K562 (cell line): ENCODE results near the gene ANKRD2. TPM values are rescaled to one million over a fixed set of nuclear protein-coding genes. Genes with fewer than 3 reads are reported as not detected.

Source experiments
- ATAC-seq: fragments of 200-7000 bp; cut with Tn5 transposase; 3 replicates; pipeline ENCODE4 v1.9.1; 2020; ENCODE audit warnings: moderate library complexity
- BruUV-seq: library from RNA; stranded (reverse); fragments of 400-500 nt; replicated peaks from 2 replicates; lab custom pipeline; 2021; lab: Mats Ljungman, UMichigan
- CTCF ChIA-PET: fragments of 300-600 bp; formaldehyde crosslinking; extraction: SDS; loops from one replicate; lab custom pipeline; 2021; ENCODE audit warnings: low intra/inter-chr PET ratio; lab: Yijun Ruan, JAX
- POLR2A ChIA-PET: fragments of 300-600, 350-650 bp; sonication (Branson Sonifier 250); formaldehyde crosslinking; extraction: SDS; loops from one replicate; lab custom pipeline; 2021; ENCODE audit warnings: antibody characterized with exemption, inconsistent platforms; lab: Yijun Ruan, JAX
- DNase-seq, 4 experiments: peaks; one replicate each; pipeline versions ENCODE4 v3.0.0 to v3.0.0-alpha.2; 2011 to 2018; ENCODE audit warnings: low spot score in 3 of 4, mixed read lengths in 3 of 4; ENCODE audit errors: extremely low read depth in 1 of 4
- FAIRE-seq: peaks from 2 replicates; lab custom pipeline; 2011; peaks lifted over from hg19 to GRCh38; lab: Jason Lieb, UNC
- H2AFZ ChIP-seq: 2 replicates; pipeline ENCODE4 v1.6.0; 2011; ENCODE audit warnings: low read depth, low read length, control low read depth, inconsistent platforms
- H3K27ac ChIP-seq: fragments of 200-600 bp; 3 replicates; pipeline ENCODE4 v1.8.0; 2011; ENCODE audit warnings: low read depth, mild to moderate bottlenecking, control low read depth, inconsistent platforms, low read length, moderate library complexity, mixed read lengths; ENCODE audit errors: extremely low read depth
- H3K27me3 ChIP-seq, 2 experiments: fragments of 300-600 bp in 1 of 2; 2 replicates in 1 of 2; 3 replicates in 1 of 2; pipeline versions ENCODE4 v1.6.0 to v1.8.0; 2011; ENCODE audit warnings: inconsistent platforms in 2 of 2, low read length in 2 of 2, mild to moderate bottlenecking in 1 of 2, mixed read lengths in 1 of 2, moderate library complexity in 1 of 2; ENCODE audit not compliant: control insufficient read depth in 2 of 2, insufficient read depth in 2 of 2
- H3K36me3 ChIP-seq: fragments of 300-600 bp; 3 replicates; pipeline ENCODE4 v1.8.0; 2011; ENCODE audit warnings: mild to moderate bottlenecking, low read length, inconsistent platforms; ENCODE audit not compliant: control insufficient read depth, insufficient read depth
- H3K4me1 ChIP-seq, 2 experiments: fragments of 200-600 bp in 1 of 2; replicated peaks in 1 of 2; 2 replicates in 1 of 2; 3 replicates in 1 of 2; pipeline versions ENCODE4 v1.5.1 to v1.8.0; 2011; ENCODE audit warnings: inconsistent platforms in 2 of 2, low read length in 2 of 2, mild to moderate bottlenecking in 1 of 2, mixed read lengths in 1 of 2, moderate library complexity in 1 of 2; ENCODE audit not compliant: control insufficient read depth in 2 of 2, insufficient read depth in 2 of 2
- H3K4me2 ChIP-seq: 2 replicates; pipeline ENCODE4 v1.6.1; 2011; ENCODE audit warnings: low read length, control low read depth, inconsistent platforms, mixed read lengths; ENCODE audit not compliant: insufficient read depth
- H3K4me3 ChIP-seq: fragments of 200-600 bp; sonication (generic), shearing (Covaris generic); 2 replicates; pipeline ENCODE4 v1.5.1; 2016; ENCODE audit warnings: control low read depth, inconsistent platforms
- H3K79me2 ChIP-seq: fragments of 200-600 bp; 3 replicates; pipeline ENCODE4 v1.8.0; 2011; ENCODE audit warnings: low read length, inconsistent platforms; ENCODE audit not compliant: control insufficient read depth, insufficient read depth
- H3K9ac ChIP-seq, 2 experiments: 2 replicates each; pipeline versions ENCODE4 v1.6.0 to v1.6.1; 2011; ENCODE audit warnings: low read depth in 2 of 2, low read length in 2 of 2, control low read depth in 1 of 2, inconsistent platforms in 1 of 2, mild to moderate bottlenecking in 1 of 2, mixed read lengths in 1 of 2; ENCODE audit not compliant: insufficient read depth in 1 of 2
- H3K9me1 ChIP-seq: one replicate; pipeline ENCODE4 v1.6.0; 2011; ENCODE audit warnings: inconsistent platforms, mild to moderate bottlenecking, low read length, moderate library complexity; ENCODE audit not compliant: control insufficient read depth, insufficient read depth
- H3K9me3 ChIP-seq: replicated peaks from 2 replicates; pipeline ENCODE4 v1.5.1; 2011; ENCODE audit warnings: low read depth, low read length, inconsistent platforms; ENCODE audit not compliant: control insufficient read depth, insufficient read depth
- H4K20me1 ChIP-seq: replicated peaks from 2 replicates; pipeline ENCODE4 v1.6.1; 2011; ENCODE audit warnings: low read length, inconsistent platforms, mixed read lengths; ENCODE audit not compliant: control insufficient read depth, insufficient read depth
- CTCF ChIP-seq, 3 experiments: IDR thresholded peaks in 2 of 3; conservative IDR thresholded peaks in 1 of 3; 2 replicates each; pipeline ENCODE4 v1.5.1; 2011 to 2012; ENCODE audit warnings: low read length in 3 of 3, mild to moderate bottlenecking in 3 of 3, control low read depth in 2 of 3, improper control_type of control experiment in 1 of 3, inconsistent platforms in 1 of 3, low read depth in 1 of 3, mixed read lengths in 1 of 3, moderate library complexity in 1 of 3; ENCODE audit not compliant: insufficient read depth in 2 of 3
- ILK ChIP-seq: fragments of 450-650 bp; IDR thresholded peaks from 2 replicates; pipeline ENCODE4 v1.6.1; 2016; ENCODE audit warnings: missing genetic modification characterization, low read depth, mild to moderate bottlenecking, missing compliant biosample characterization, moderate library complexity, borderline replicate concordance
- JUNB ChIP-seq: fragments of 450-650 bp; formaldehyde crosslinking; conservative IDR thresholded peaks from 2 replicates; pipeline ENCODE4 v1.4.0; 2020; ENCODE audit warnings: mild to moderate bottlenecking
- KLF16 ChIP-seq: IDR thresholded peaks from 2 replicates; pipeline ENCODE4 v1.6.1; 2016; ENCODE audit warnings: antibody characterized with exemption
- PTRF ChIP-seq: fragments of 450-650 bp; IDR thresholded peaks from 2 replicates; pipeline ENCODE4 v1.6.1; 2016; ENCODE audit warnings: mild to moderate bottlenecking, missing genetic modification characterization, missing compliant biosample characterization
- RAD21 ChIP-seq, 2 experiments: fragments of 250-450 bp in 1 of 2; fragments of 450-650 bp in 1 of 2; sonication (Bioruptor Pico) in 1 of 2; formaldehyde crosslinking in 1 of 2; IDR thresholded peaks in 1 of 2; conservative IDR thresholded peaks in 1 of 2; 2 replicates each; pipeline versions ENCODE4 v1.4.0 to v1.8.0; 2020 to 2022; ENCODE audit warnings: mild to moderate bottlenecking in 2 of 2, moderate library complexity in 1 of 2
- REST ChIP-seq, 2 experiments: fragments of 450-650 bp; formaldehyde crosslinking in 1 of 2; IDR thresholded peaks; 2 replicates each; pipeline versions ENCODE4 v1.4.0 to v1.6.1; 2014 to 2020; ENCODE audit warnings: mild to moderate bottlenecking in 2 of 2, borderline replicate concordance in 1 of 2, low read depth in 1 of 2
- SMC3 ChIP-seq: conservative IDR thresholded peaks from 2 replicates; pipeline ENCODE4 v1.6.1; 2011; ENCODE audit warnings: low read depth, low read length, improper control_type of control experiment; ENCODE audit not compliant: insufficient read depth
- STAG1 ChIP-seq: sonication (generic); formaldehyde crosslinking; IDR thresholded peaks from 2 replicates; pipeline ENCODE4 v1.5.0; 2020; ENCODE audit warnings: missing genetic modification reagents, borderline replicate concordance
- WGBS: fragments of 100-300 bp; shearing (Covaris generic); methylation state at CpG from one replicate; pipeline ENCODE4 v1.1.6; 2016; ENCODE audit warnings: low coverage, mixed read lengths; ENCODE audit not compliant: insufficient coverage; ENCODE audit errors: missing lambda C conversion rate; 5-methylcytosine and 5-hydroxymethylcytosine counted together
- in situ Hi-C: fragments of 300-500 bp; cut with MboI; formaldehyde crosslinking; loops from 4 replicates; pipeline ENCODE4 v1.15.0; 2018; ENCODE audit warnings: inconsistent platforms, mixed read lengths
- intact Hi-C: fragments of 100-400 bp; cut with micrococcal nuclease; formaldehyde crosslinking; loops from 2 replicates; pipeline ENCODE4 v1.14.2; 2022
- polyA plus RNA-seq, 8 experiments: library from polyadenylated mRNA; depleted of rRNA in 4 of 8; stranded (reverse) in 5 of 8; unstranded in 3 of 8; fragments of >200 nt; fragmentation: Nextera tagmentation in 2 of 8; fragmentation: Illumina TruSeq in 1 of 8; extraction: Ambion mirVana in 2 of 8; extraction: Trizol in 1 of 8; gene quantifications; 2 replicates each; pipeline versions ENCODE4 v1.2.1 to v1.2.3, GENCODE V29; 2011 to 2014; ENCODE audit warnings: inconsistent platforms in 1 of 8, missing spikeins in 1 of 8
- total RNA-seq, 7 experiments: library from RNA; depleted of rRNA in 6 of 7; stranded (reverse); fragments of >200 nt in 6 of 7; fragmentation: Illumina TruSeq in 2 of 7; extraction: Trizol in 2 of 7; gene quantifications; 2 replicates each; pipeline versions ENCODE4 v1.2.1 to v1.2.3, GENCODE V29; 2011 to 2021; ENCODE audit warnings: low replicate concordance in 1 of 7

ANKRD2 gene
- total and polyA plus RNA-seq, 9 of the 15 experiments (the other 6 are each of a cell fraction or from before 2014, with no cell fraction given): not detected

- no peak overlapping the region for H3K27ac ChIP-seq
- ATAC-seq (peak; percentile 96), DNase-seq (peak; percentile 62 to 68 (median 64)), FAIRE-seq (no peak)
- BruUV-seq: no TSS peak
- no peaks in the 10 kb centered on the region for H3K27me3 ChIP-seq
- intact Hi-C loops (no loop called here), in situ Hi-C loops (no loop called here)
- no peaks in the 10 kb centered on the region for H3K79me2 ChIP-seq
- no peaks in the 10 kb centered on the region for H3K36me3 ChIP-seq
- ChIA-PET POLR2A (interaction anchor here (1.1 kb wide), 1 partner anchor 12 kb away, joined by 3 read pairs; no protein-coding TSS in a partner anchor), CTCF (interaction anchor here (1.0 to 2.1 kb wide), 2 partner anchors 19 to 78 kb away, joined by 4 read pairs; no protein-coding TSS in a partner anchor)
- WGBS: 25% methylated on average over 6 of the region's 6 CpGs
- no peak overlapping the region for H2AFZ ChIP-seq
- no peaks in the 10 kb centered on the region for H3K9me3 ChIP-seq
- no peak overlapping the region for H3K9ac ChIP-seq
- no peak overlapping the region for H3K4me2 ChIP-seq
- no peak overlapping the region for H3K4me3 ChIP-seq
- H3K9me1 ChIP-seq: no peaks in the 10 kb centered on the region
- no peaks in the 10 kb centered on the region; a peak in 2 of 5 replicates for H3K4me1 ChIP-seq
- no peaks in the 10 kb centered on the region for H4K20me1 ChIP-seq
- TF ChIP-seq STAG1 (CRISPR knock-in tag) (peak; percentile 23; the same call in 1 of the 2 replicates), PTRF (tag) (no peak), KLF16 (0 out of 2 replicates have a peak, but pooled peaks have one; percentile 9), CTCF (IDR thresholded peaks at IDR 0.05 in 2 of 3, conservative IDR thresholded peaks at IDR 0.05 in 1 of 3; ENCODE audit: insufficient read depth in 2 of 3, low read depth in 1 of 3, low read length in 3 of 3) (peak; percentile 72 to 83 (median 79)), JUNB (CRISPR knock-in tag) (no peak), REST (IDR thresholded peaks at IDR 0.05; ENCODE audit: borderline replicate concordance) (peak; percentile 33; the same call in 1 of the 2 replicates), REST (CRISPR knock-in tag; IDR thresholded peaks at IDR 0.05; ENCODE audit: low read depth) (no peak), SMC3 (peak; percentile 50), RAD21 (CRISPR knock-in tag; conservative IDR thresholded peaks at IDR 0.05 in 1 of 2, IDR thresholded peaks at IDR 0.05 in 1 of 2) (peak in 1 of 2 experiments; percentile 61; a peak in 2 of 4 replicates), ILK (tag) (no peak)
These were observed 37.7 kb upstream of the ANKRD2 start for GRCh38 chr10:97534746-97535367.
